WI38 (cell line): Measurements from ENCODE around the gene MFGE8.

Source experiments
- H3K4me3 ChIP-seq: 2 replicates; pipeline ENCODE4 v1.5.1; 2011; ENCODE audit warnings: low read depth, mild to moderate bottlenecking, control low read depth, low read length
- CTCF ChIP-seq: IDR thresholded peaks from 2 replicates; pipeline ENCODE4 v1.5.1; 2012; ENCODE audit warnings: low read depth, mild to moderate bottlenecking, control low read depth, low read length

The MFGE8 gene

GRCh38 chr15:88902221-88902835 is 10.9 kb downstream of the MFGE8 start:
- no peak for TF ChIP-seq CTCF
- H3K4me3 ChIP-seq: no peak overlapping the region

- no peak overlapping the region for H3K4me3 ChIP-seq
- no peak for TF ChIP-seq CTCF
Measured at GRCh38 chr15:88901508-88902220, 11.5 kb downstream of the MFGE8 start.

GRCh38 chr15:88900982-88901418 is 12.2 kb downstream of the MFGE8 start:
- no peak for TF ChIP-seq CTCF
- H3K4me3 ChIP-seq: no peak overlapping the region

GRCh38 chr15:88900309-88900981 is 12.7 kb downstream of the MFGE8 start:
- no peak for TF ChIP-seq CTCF
- H3K4me3 ChIP-seq: no peak overlapping the region

GRCh38 chr15:88899251-88899650 is 13.9 kb downstream of the MFGE8 start:
- TF ChIP-seq CTCF: no peak
- H3K4me3 ChIP-seq: no peak overlapping the region

GRCh38 chr15:88898736-88899135 is 14.4 kb downstream of the MFGE8 start:
- H3K4me3 ChIP-seq: no peak overlapping the region
- TF ChIP-seq CTCF: no peak

- no peak overlapping the region for H3K4me3 ChIP-seq
- TF ChIP-seq CTCF: peak; percentile 58
Measured at GRCh38 chr15:88897456-88898194, 15.6 kb downstream of the MFGE8 start.
